ENCODE data around the gene ENTPD2.
A peak's percentile ranks its signal among the peaks of the same experiment; 100 is the strongest.

- TF ChIP-seq, protein P1, sequence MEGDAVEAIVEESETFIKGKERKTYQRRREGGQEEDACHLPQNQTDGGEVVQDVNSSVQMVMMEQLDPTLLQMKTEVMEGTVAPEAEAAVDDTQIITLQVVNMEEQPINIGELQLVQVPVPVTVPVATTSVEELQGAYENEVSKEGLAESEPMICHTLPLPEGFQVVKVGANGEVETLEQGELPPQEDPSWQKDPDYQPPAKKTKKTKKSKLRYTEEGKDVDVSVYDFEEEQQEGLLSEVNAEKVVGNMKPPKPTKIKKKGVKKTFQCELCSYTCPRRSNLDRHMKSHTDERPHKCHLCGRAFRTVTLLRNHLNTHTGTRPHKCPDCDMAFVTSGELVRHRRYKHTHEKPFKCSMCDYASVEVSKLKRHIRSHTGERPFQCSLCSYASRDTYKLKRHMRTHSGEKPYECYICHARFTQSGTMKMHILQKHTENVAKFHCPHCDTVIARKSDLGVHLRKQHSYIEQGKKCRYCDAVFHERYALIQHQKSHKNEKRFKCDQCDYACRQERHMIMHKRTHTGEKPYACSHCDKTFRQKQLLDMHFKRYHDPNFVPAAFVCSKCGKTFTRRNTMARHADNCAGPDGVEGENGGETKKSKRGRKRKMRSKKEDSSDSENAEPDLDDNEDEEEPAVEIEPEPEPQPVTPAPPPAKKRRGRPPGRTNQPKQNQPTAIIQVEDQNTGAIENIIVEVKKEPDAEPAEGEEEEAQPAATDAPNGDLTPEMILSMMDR (IDR thresholded peaks at IDR 0.05 in 2 of 3, conservative IDR thresholded peaks at IDR 0.05 in 1 of 3; ENCODE audit: insufficient read depth in 2 of 3, low read depth in 1 of 3, low read length in 3 of 3): peak; percentile 67 to 80 (median 71)
- TF ChIP-seq YY1 (IDR thresholded peaks at IDR 0.05; ENCODE audit: borderline replicate concordance in 1 of 3, control insufficient read depth in 1 of 3, extremely low read depth in 1 of 3, insufficient read depth in 3 of 3, insufficient read length in 1 of 3, insufficient replicate concordance in 2 of 3, low read depth in 1 of 3, low read length in 2 of 3) (no peak), NFATC3 (IDR thresholded peaks at IDR 0.05) (no peak), ZNF347 (CRISPR knock-in tag; IDR thresholded peaks at IDR 0.05; ENCODE audit: low read depth) (no peak), HBP1 (CRISPR knock-in tag; IDR thresholded peaks at IDR 0.05) (no peak), BMI1 (IDR thresholded peaks at IDR 0.05; ENCODE audit: low read length) (no peak), EZH2 (IDR thresholded peaks at IDR 0.05; ENCODE audit: borderline replicate concordance, low read depth, low read length) (no peak)
- TF ChIP-seq, protein P2, sequence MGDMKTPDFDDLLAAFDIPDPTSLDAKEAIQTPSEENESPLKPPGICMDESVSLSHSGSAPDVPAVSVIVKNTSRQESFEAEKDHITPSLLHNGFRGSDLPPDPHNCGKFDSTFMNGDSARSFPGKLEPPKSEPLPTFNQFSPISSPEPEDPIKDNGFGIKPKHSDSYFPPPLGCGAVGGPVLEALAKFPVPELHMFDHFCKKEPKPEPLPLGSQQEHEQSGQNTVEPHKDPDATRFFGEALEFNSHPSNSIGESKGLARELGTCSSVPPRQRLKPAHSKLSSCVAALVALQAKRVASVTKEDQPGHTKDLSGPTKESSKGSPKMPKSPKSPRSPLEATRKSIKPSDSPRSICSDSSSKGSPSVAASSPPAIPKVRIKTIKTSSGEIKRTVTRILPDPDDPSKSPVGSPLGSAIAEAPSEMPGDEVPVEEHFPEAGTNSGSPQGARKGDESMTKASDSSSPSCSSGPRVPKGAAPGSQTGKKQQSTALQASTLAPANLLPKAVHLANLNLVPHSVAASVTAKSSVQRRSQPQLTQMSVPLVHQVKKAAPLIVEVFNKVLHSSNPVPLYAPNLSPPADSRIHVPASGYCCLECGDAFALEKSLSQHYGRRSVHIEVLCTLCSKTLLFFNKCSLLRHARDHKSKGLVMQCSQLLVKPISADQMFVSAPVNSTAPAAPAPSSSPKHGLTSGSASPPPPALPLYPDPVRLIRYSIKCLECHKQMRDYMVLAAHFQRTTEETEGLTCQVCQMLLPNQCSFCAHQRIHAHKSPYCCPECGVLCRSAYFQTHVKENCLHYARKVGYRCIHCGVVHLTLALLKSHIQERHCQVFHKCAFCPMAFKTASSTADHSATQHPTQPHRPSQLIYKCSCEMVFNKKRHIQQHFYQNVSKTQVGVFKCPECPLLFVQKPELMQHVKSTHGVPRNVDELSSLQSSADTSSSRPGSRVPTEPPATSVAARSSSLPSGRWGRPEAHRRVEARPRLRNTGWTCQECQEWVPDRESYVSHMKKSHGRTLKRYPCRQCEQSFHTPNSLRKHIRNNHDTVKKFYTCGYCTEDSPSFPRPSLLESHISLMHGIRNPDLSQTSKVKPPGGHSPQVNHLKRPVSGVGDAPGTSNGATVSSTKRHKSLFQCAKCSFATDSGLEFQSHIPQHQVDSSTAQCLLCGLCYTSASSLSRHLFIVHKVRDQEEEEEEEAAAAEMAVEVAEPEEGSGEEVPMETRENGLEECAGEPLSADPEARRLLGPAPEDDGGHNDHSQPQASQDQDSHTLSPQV (IDR thresholded peaks at IDR 0.05): no peak
Observed at GRCh38 chr9:137028263-137029057, 25.4 kb downstream of the ENTPD2 start.

Measured in K562 (cell line).